Epithelial cell of esophagus (primary cell): ENCODE results near the gene CCDC183.
"Not testable (repeated sequence)": the region's sequence is repeated elsewhere in the genome, so short reads cannot be mapped to it uniquely, and the experiment has no call there.

Experiments used
- DNase-seq: peaks from one replicate; pipeline ENCODE4 v3.0.0; 2010; ENCODE audit warnings: low read depth
- H3K4me3 ChIP-seq: 2 replicates; pipeline ENCODE4 v1.5.1; 2011; ENCODE audit warnings: mild to moderate bottlenecking, low read length, control low read depth
- CTCF ChIP-seq: IDR thresholded peaks from 2 replicates; pipeline ENCODE4 v1.5.1; 2011; ENCODE audit warnings: low read depth, mild to moderate bottlenecking, low read length, control low read depth, inconsistent platforms; ENCODE audit not compliant: insufficient read depth; ENCODE audit errors: missing control alignments

Gene CCDC183

GRCh38 chr9:136751244-136751643 is 44.9 kb upstream of the CCDC183 start:
- DNase-seq: no peak

GRCh38 chr9:136751814-136752213 is 44.3 kb upstream of the CCDC183 start:
- DNase-seq: no peak
- no peak for TF ChIP-seq CTCF

More at GRCh38 chr9:136751244-136751643, 44.9 kb upstream of the CCDC183 start:
- TF ChIP-seq CTCF: no peak
- no peak overlapping the region for H3K4me3 ChIP-seq

GRCh38 chr9:136753371-136754058 is 42.6 kb upstream of the CCDC183 start:
- no peak for DNase-seq
- TF ChIP-seq CTCF: no peak
- H3K4me3 ChIP-seq: no peak overlapping the region

More at GRCh38 chr9:136751814-136752213, 44.3 kb upstream of the CCDC183 start:
- no peak overlapping the region for H3K4me3 ChIP-seq

GRCh38 chr9:136754059-136754572 is 42.0 kb upstream of the CCDC183 start:
- no peak for DNase-seq
- TF ChIP-seq CTCF: no peak
- H3K4me3 ChIP-seq: no peak overlapping the region

GRCh38 chr9:136754626-136755301 is 41.4 kb upstream of the CCDC183 start:
- no peak for TF ChIP-seq CTCF
- no peak overlapping the region for H3K4me3 ChIP-seq
- DNase-seq: no peak

GRCh38 chr9:136755302-136756133 is 40.6 kb upstream of the CCDC183 start:
- not testable (repeated sequence) for H3K4me3 ChIP-seq, DNase-seq

- no peak overlapping the region for H3K4me3 ChIP-seq
- no peak for TF ChIP-seq CTCF
- DNase-seq: no peak
Measured at GRCh38 chr9:136756134-136756438, 40.1 kb upstream of the CCDC183 start.
